HG02840 (cell line): ENCODE results near the gene TNFAIP8L1.
"Not testable (repeated sequence)": the region's sequence is repeated elsewhere in the genome, so short reads cannot be mapped to it uniquely, and the experiment has no call there.

Source experiments
- ATAC-seq: cut with Tn5 transposase; IDR thresholded peaks from one replicate; pipeline ENCODE4 v1.9.1; 2021; ENCODE audit warnings: mild to moderate bottlenecking, moderate library complexity, moderate number of reproducible peaks; ENCODE audit not compliant: unreplicated experiment, low FRiP score

TNFAIP8L1 gene

DNA sequence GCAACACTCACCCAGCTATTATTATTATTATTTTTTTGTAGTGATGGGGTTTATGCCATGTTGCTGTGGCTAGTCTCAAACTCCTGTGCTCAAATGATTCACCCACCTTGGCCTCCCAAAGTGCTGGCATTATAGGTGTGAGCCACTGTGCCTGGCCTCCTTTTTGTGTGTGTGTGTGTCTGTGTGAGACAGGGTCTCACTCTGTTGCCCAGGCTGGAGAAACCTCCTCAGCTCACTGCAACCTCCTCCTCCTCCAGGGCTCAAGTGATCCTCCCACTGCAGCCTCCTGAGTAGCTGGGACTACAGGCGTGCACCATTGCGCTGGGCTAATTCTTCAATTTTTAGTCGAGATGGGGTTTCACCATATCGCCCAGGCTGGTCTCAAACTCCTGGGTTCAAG, 34.4 kb downstream of the TNFAIP8L1 start:
- no peak for ATAC-seq

DNA sequence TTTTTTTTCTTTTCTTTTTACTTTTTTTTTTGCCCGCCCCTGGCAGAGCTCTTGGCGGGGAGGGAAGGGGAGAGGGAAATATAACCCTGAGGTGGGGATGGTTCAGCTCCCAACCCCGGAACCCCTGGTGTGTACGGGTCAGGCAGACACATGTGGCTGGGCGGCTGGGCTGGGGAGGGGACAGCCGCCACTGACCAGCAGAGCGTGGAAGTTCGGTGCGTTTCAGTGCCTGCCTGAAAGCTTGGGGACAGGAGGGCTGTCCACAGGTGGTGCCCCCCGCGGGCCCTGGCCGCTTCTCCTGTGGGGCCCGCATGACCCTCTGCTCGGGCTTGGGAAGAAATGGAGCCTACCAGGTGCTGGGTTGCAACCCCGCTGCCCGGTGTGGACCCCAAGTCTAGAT, 36.0 kb downstream of the TNFAIP8L1 start:
- ATAC-seq = no peak

DNA sequence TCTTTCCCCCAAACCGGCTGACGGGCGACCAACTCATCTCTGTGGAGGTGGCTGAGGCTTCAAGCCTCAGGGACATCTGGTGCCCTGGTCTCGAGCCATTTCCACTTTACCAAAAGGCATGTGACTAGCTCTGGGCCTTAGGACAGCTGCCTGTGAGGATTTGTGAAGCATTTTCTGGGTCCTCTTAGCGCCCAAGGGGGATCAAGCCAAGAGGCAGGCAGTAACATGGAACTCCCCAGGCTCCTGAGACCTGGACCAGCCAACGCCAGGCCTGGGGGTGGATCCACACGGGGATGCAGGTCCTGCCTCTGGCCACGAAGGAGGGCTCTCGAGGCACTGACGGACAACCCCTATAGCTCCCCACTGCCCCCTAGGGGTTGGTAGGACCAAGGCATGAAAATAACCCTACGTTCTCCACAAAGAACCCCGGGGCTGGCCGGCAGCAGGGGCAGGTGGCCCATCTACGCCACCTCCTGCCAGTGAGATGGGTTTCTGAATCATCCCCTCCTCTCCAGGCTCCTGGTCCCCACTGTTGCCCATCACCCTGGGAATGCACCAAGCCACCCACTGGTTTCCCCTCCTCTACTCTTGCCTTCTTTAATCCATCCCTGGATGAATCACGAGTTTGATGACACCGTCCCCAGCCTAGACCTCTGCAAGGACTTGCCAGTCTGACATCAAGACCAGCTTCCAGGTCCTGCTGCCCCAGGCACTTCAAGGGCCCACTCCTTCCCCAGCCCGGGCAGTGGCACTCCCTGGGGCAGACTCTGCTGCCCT, 37.8 kb downstream of the TNFAIP8L1 start:
- ATAC-seq = no peak

DNA sequence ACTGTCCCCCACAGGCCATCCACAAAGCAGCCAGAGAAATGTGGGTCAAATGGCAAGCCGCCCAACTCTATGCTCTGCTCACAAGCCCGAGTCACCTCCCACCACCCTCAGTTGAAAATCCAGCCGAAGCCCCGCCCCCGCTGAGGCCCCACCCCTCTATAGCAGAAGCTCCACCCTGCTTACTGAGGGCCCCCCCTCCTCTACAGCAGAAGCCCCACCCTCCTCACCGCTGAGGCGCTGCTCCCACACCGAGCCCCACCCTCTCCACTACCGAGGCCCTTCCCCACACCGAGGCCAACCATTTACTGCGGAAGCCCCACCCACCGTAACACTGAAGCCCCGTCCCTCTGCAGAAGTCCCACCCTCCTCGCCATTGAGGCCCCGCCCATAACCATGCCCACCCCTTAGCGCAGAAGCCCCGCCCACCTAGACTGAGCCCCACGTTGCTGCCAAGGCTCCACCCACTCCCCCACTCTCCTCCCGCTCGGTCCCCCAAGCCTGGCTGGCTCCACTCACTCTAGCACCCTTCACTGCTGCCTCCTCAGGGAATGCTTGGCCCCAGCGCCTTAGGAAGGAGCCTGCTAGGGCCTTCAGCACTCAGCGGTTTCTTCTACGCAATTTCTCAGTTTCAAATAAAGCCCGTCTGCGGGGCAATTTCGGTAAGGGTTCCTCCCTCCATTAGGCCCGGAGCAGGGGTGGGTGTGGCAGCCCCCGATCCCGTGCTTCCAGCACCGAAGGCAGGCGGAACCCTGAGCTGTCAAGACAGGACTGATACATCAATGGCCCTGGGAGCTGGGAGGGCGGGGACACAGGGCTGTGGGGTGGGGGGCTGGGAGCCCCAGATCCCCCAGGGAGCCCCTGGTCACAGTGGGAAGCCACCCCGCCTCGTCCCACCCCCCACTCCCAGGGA, 39.8 kb downstream of the TNFAIP8L1 start:
- ATAC-seq = no peak

DNA sequence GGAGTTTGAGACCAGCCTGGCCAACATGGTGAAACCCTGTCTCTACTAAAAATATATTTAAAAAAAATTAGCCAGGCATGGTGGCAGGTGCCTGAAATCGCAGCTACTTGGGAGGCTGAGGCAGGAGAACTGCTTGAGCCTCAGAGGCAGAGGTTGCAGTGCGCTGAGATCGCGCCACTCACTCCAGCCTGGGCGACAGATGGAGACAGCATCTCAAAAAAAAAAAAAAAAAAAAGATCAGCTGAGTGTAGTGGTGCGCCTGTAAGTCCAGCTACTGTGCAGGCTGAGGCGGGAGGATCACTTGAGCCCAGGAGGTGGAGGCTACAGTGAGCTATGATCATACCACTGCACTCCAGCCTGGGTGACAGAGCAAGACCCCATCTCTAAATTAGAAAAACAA, 40.7 kb downstream of the TNFAIP8L1 start:
- not testable (repeated sequence) for ATAC-seq

DNA sequence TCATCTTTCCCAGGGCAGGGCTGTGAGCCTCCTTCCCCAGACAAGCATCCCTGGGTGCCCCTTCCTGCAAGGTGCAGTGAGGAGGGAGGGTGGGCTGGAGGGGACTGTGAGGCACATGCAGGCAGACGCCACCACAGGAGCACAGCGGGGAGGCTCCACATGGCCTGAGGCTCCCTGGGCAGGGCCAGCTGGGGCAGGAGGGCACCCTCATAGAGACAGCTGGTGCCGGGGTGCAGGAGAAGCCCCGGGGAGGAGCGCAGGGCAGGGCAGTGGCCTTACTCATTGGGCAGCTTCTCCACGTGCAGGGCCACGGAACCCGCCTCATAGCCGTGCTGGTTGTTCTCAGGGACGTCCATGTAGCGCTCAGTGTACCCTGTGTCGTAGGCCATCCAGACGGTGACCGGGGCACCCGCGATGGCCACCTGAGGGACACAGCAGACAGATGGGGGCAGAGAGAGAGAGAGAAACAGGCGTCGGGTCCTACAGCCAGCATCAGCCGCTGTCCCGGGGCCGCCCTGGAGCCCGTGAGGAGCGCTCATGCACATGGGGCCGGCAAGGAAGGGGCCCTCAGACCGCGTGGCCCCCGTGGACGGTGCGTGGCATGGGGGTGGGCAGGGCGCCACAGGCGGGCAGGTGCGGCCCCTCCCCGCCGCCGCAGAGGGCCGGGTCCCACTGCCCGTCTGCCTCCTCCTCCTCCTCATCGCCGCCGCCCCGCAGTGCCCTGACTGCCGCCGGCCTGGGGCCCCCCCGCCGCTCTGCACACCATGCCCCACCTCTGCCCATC, 43.3 kb downstream of the TNFAIP8L1 start:
- ATAC-seq = no peak

DNA sequence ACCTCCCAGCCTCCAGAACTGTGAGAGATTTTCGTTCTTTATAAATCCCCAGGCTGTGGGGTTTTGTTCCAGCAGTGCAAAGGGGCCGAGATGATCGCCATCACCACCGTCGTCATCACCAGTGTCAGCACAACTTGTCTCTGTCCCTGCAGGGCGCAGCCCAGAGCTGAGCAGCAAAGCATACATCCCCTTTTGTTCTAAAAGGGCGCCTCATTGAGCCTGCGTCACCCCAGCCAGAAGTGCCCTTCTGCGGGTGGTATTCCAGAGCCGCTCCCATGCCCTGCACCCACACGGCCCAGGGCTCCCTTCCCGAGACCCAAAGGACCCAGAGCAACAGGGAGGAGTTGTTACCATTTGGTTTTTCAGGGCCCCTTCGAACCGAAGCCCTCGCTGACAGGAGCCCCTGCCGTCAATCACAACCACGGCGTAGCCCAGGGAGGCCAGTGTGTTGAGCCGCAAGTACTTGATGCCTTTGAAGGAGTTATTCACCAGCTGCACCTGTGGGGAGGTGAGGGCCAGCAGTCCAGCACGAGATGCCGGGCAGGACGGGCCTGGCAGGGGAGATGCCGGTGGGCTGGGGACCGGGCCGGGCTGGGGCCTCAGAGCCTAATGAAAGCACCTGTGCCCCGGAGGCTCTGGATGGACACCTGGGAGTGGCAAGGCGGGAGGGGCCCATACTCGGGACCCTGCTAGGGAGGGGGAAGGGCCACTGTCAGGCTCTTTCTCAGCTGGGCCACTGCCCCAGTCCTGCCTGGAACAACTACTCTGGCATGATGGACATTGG, 45.2 kb downstream of the TNFAIP8L1 start:
- ATAC-seq = no peak

DNA sequence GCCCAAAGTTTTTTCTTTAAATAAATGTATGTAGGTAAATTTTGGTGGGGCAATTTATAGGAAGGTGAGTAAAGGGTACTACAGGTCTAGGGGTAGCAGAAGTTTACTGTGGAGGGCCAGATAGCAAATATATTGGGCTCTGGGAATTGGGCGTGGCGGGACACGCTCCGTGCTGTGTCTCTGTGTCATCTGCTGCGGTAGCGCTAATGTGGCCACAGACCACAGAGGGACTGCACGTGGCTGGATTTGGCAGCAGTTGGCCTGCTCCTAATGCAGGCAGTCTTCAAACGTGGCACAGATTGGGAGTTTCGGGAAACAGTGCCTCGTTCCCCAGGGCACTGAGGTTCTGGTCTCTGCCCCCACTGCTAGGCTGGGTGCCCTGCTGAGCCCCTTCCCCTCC, 47.4 kb downstream of the TNFAIP8L1 start:
- ATAC-seq = no peak

DNA sequence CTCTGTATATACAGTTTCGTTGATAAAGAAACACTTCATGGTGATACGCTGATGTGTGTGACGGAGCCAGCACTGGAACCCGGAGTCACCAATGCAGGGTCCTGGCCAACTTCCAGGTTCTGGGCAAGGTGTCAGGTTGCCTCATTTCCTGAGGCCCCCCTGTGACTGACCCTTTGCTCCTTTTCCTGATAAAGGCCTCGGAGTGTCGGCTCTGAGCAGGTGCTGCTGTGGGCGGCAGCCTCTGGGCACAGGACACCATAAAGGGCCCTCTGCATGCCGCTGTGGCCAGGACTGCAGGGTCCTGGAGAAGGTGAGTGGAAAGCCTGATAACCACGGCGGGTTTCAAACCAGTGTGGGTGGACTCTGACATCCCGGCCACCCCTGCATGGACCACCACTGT, 48.1 kb downstream of the TNFAIP8L1 start:
- no peak for ATAC-seq

DNA sequence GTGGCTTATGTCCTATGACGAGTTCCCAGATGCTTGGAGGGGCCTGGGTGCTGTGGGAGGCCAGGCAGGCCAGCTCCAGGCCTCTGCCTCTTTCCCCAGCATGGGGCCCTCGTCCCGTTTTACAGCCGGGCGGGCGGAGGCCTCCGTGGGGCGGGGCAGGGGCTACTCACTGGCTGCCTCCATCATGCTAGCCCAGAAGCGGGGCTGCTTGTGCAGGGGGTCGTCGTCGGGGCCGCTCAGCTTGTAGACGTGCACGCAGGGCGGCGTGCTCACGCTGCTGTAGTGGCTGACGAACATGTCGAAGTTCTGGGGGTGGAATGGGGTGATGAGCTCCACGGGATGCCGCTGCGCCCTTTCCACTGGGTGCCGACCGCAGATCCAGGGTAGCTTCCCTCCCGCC, 49.3 kb downstream of the TNFAIP8L1 start:
- ATAC-seq = no peak

DNA sequence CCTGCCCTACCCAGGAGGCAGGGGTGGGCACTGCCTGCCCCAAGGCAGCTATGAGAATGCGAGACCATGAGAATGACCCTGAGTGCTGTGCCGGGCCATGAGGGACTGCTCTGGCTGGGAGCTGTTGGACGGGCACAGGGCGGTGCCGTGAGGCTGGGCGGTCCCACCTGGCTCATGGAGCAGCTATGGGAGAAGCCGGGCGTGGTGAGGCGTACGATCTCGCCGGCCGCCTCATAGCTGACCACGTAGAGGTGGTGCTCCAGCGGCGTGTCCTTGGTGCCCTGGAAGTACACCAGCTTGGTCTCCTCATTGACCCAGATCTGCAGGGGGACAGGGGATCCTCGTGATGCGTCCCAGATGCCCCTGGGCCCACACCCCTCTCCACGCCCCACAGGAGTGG, 50.1 kb downstream of the TNFAIP8L1 start:
- no peak for ATAC-seq

DNA sequence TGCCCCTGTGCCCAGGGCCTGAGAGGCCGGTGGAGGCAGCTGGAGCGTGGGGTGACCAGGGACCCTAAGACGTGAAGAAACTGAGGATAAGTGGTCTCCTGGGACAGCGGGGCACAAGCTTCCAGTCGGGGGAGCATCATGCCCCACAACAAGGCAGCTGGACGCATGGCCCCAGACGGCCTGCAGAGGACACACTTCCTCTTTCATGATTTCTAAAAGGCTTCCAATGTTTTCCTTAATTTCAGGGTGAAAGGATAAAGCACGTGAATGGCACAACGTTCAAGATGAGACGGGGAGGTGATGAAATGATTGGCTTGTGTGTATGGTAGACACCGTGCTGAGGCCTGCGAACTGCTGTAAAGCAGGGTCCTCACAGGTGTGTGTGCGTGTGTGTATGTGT, 51.0 kb downstream of the TNFAIP8L1 start:
- ATAC-seq = no peak

DNA sequence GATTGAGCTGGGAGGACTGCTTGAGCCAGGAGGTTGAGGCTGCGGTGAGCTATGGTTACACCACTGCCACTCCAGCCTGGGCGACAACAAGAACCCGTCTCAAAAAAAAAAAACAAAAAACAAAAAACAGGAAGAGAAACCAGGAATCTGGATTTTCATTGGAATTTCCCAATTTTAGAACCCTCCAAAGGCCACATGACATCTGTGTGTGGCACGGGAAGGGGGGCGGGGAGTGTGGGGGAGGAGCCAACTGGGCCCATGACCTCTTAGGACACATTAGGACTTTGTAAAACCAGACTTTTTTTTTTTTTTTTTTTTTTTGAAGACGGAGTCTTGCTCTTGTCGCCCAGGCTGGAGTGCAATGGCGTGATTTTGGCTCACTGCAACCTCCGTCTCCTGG, 52.1 kb downstream of the TNFAIP8L1 start:
- ATAC-seq = no peak

DNA sequence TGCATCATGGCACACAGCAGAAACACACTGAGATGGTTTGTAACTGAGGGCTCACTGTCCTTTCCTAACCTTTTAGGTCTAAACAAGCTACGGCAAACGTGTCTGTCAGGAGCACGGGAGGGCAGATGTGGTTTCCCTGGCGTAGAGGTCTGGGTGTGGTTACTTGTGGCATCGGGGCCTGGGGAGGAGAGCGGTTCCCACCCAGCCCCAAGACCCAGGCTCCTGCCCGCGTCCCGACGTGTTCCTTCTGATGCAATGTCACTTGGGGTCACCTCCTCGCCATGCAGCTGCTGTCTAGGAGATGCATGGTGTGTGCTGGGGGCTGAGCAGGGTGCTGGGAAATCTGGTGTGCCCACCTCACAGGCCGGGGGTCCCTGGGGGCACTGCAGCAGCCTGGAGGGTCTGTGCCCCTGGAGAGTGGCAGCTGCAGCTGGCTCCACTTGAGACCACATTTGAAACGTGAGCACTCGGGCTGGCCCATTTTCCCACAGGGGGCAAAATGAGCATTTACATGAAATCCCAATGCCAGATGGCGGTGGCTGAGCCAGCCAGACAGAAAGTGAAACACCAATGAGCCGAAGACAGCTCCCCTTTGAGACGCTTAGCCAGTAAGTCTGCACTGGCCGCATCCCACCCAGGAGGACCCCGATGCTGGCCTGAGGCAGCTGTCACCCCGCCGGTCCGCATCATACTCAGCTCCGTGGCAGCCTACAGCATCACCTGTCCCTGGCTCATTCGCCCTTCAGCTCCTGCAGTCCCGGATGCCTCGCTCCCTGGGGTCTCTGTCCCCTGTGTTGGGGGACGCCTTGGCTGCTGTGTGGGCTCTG, 53.1 kb downstream of the TNFAIP8L1 start:
- no peak for ATAC-seq

DNA sequence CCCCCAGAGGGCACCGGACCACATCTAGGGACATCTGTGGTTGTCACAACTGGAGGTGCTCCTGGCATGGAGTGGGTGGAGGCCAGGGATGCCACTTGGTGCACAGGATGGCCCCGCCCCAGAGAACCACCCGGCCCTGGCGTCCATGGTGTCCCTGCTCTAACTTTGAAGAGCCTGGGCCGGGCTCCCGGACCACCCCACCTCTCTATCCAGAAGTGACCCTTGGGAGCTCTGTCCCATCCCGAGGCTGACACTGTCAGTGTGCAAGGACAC, 53.7 kb downstream of the TNFAIP8L1 start:
- no peak for ATAC-seq

DNA sequence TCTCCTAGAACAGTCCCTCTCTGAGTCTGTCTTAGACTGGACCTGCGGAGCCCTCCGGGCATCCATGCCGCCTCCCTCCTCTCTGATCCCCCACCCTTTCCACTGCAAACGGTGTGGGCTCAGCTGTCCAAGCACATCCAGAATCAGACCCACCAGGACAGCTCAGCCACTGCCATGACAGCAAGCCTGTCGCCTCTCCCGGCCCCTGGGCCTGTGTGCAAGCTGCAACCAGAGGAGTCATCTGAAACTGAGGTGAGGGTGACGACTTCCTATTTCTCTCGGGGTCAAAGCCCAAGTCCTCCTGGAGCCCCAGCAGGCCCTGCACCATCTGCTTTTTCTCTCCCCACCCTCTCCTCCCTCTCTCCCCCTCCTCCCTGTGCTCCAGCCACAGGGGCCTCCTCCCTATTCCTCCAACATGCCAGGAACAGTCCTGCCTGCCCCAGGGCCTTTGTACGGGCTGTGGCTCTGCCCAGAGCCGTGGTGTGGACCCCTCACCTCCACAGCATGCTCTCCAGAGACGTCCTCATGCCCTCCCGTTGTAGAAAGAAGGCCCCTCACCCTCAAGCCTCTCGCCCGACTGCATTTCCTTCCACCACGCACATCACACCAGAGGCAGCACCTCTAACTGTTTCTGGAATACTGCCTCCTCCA, 54.3 kb downstream of the TNFAIP8L1 start:
- ATAC-seq = no peak

DNA sequence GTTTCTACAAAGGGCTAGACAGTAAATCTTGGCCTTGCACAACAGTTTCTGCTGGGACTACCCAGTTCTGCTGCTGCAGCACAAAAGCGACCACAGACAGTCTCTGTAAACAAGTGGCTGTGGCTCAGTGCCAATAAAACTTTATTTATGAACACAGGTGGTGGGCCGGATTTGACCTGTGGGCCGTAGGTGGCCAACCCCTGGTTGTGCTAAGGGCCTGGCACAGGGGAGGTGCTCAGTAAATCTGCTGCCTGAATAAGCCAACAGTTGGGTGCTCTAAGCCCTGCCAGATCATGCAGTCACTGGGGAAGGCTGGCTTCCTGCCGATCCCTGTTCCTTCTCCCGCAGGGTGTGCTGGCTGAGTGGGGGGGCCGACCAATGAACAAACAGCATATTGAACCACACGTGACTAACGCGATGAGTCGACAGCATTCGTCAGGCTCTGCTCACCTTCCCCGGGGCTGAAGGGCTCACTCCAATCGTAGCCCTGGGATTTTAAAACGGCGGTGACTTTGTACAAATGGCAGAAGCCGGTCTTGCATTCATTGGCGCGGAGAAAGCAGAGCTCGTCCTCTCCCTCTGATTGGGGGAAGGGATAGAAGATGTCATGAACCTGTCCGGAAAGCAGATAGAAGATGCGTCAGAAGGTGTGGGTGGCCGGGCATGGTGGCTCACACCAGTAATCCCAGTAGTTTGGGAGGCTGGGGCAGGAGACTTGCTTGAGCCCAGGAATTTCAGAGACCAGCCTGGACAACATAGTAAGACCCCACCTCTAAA, 55.1 kb downstream of the TNFAIP8L1 start:
- ATAC-seq = no peak

DNA sequence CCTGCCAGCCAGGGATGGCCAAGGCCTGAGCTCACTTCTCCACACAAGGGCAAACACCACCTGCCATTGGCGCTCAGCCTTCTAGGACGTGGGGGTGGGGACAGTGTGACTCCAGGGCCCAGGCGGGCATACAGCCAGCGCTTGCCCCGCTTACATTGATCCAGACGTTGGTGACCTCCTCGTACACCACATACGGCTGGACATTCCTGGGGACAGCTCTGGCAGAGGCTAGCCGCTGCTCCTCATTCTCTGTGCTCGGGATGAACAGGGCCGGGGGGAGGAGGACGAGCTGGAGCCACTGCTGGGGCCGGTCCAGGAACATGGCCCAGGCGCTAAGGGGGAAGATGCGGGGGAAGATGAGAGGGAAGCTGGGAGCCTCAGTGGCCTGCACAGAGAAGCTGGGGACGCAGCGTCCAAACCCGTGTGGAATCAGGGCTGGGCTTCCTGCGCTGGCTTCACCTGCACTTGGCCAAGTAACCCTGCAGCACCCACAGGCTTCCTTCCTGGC, 56.0 kb downstream of the TNFAIP8L1 start:
- ATAC-seq = no peak
